ENCODE measurements around the gene OLFML3. TPM values are rescaled to one million over a fixed set of nuclear protein-coding genes. Genes with fewer than 3 reads are reported as not detected.

OLFML3 gene
- total RNA-seq, 3 donors from 2014 or later: 5.4 to 51.1 (median 28.2) TPM

DNA sequence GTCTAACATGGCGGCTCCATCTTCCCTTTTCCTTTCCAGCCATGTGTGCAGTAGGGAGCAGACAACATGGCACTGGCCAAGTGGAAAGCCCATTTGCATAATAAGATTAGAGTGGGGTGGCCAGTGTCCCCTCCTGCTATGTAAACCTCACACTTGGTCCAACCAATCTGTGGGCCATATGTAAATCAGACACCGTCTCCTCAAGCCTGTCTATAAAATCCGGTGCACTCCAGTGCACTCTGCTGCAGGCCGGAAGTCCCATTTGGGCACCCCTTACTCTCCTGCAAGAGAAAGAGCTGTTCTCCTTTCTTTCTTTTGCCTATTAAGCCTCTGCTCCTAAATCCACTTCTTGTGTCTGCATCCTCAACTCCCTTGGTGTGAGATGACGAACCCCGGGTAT is 44.1 kb downstream of the OLFML3 start:
- no peaks in the 10 kb centered on the region for H3K36me3 ChIP-seq (ENCODE audit: low read depth)
- no peak overlapping the region for H3K4me3 ChIP-seq
- no peak for DNase-seq
- intact Hi-C loops (cut with DNase I, micrococcal nuclease): no loop called here
- TF ChIP-seq, protein P1, sequence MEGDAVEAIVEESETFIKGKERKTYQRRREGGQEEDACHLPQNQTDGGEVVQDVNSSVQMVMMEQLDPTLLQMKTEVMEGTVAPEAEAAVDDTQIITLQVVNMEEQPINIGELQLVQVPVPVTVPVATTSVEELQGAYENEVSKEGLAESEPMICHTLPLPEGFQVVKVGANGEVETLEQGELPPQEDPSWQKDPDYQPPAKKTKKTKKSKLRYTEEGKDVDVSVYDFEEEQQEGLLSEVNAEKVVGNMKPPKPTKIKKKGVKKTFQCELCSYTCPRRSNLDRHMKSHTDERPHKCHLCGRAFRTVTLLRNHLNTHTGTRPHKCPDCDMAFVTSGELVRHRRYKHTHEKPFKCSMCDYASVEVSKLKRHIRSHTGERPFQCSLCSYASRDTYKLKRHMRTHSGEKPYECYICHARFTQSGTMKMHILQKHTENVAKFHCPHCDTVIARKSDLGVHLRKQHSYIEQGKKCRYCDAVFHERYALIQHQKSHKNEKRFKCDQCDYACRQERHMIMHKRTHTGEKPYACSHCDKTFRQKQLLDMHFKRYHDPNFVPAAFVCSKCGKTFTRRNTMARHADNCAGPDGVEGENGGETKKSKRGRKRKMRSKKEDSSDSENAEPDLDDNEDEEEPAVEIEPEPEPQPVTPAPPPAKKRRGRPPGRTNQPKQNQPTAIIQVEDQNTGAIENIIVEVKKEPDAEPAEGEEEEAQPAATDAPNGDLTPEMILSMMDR (IDR thresholded peaks at IDR 0.05): no peak
- no peaks in the 10 kb centered on the region for H3K4me1 ChIP-seq (ENCODE audit: low read depth)
- no peaks in the 10 kb centered on the region for H3K9me3 ChIP-seq
- ATAC-seq: no peak

DNA sequence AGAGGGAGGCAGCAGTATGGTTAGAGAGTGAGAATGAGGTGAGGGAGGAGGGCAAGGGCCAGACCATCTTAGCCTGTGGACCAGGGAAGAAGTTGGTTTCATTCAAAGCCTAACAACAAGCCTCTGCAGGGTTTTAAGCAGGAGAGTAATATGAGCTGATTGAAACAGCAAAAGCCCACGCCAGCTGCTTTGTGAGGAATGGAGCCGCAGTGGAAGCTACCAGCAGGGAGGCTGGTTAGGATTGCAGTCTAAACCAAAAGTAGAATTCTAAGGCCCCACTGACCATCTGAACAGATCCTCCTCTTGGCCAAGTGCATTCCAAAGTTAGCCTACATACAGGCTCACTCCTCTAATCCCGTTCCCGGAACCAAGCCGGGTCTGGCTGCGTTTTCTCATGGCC is 44.8 kb downstream of the OLFML3 start:
- ATAC-seq (no peak), DNase-seq (no peak)
- Histone ChIP-seq H3K9me3 (no peaks in the 10 kb centered on the region), H3K4me3 (no peak overlapping the region), H3K36me3 (ENCODE audit: low read depth) (no peaks in the 10 kb centered on the region), H3K4me1 (ENCODE audit: low read depth) (no peaks in the 10 kb centered on the region)
- TF ChIP-seq, protein P1 (IDR thresholded peaks at IDR 0.05): no peak
- intact Hi-C loops (cut with DNase I, micrococcal nuclease): no loop called here

DNA sequence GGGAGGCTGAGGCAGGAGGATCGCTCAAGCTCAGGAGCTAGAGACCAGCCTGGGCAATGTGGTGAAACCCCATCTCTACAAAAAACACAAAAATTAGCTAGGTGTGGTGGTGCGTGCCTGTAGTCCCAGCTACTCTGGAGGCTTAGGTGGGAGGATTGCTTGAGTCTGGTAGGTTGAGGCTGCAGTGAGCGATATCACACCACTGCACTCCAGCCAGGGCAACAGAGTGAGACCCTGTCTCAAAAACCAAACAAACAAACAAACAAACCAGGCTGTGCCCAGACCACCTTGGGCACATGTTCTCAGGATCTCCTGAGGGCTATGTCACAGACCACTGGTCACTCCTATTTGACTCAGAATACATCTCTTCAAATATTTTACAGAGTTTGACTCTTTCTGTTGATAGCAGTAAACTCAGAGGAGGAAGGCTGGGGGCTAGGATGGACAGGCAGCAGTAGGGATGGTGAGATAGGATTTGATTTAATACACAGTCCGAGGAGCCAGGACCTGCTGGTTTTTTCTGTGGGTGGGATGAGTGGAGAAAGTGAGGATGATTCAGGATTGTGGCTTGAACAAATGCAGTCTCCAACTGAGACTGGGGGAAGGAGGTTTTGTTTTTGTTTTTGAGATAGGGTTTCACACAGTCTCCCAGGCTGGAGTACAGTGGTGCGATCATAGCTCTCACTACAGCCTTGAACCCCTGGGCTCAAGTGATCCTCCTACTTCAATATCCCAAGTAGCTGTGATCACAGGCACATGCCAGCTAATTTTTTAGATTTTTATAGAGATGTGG is 46.5 kb downstream of the OLFML3 start:
- intact Hi-C loops (cut with DNase I, micrococcal nuclease): no loop called here
- ATAC-seq (no peak), DNase-seq (no peak)
- Histone ChIP-seq H3K4me3 (no peak overlapping the region), H3K9me3 (no peaks in the 10 kb centered on the region), H3K4me1 (ENCODE audit: low read depth) (no peaks in the 10 kb centered on the region), H3K36me3 (ENCODE audit: low read depth) (no peaks in the 10 kb centered on the region)
- TF ChIP-seq, protein P1 (IDR thresholded peaks at IDR 0.05): no peak

DNA sequence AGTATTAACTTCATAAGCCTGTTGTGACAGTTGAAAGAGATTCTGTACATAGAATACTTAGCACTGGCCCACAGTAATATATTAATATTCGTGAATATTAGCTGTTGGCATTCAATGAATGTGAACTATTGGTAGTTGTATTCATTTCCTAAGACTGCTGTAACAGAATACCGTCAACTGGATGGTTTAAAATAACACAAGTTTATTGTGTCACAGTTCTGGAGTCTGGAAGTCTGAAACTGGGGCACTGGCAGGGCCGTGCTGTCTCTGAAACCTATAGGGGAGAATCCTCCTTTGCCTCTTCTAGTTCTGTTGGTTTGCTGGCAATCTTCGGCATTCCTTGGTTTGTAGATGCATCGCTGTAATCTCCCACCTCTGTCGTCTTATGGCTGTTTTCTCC is 47.5 kb downstream of the OLFML3 start:
- intact Hi-C loops (cut with DNase I, micrococcal nuclease): no loop called here
- DNase-seq: no peak
- Histone ChIP-seq H3K36me3 (ENCODE audit: low read depth) (no peaks in the 10 kb centered on the region), H3K9me3 (no peaks in the 10 kb centered on the region), H3K4me3 (no peak overlapping the region), H3K4me1 (ENCODE audit: low read depth) (no peaks in the 10 kb centered on the region)
- no peak for ATAC-seq
- TF ChIP-seq, protein P1 (IDR thresholded peaks at IDR 0.05): no peak

Other genes starting within 250 kb of the OLFML3 start
- 10 to 100 TPM in 2 of 3 donors, 1 to 10 TPM in 1; 8.7 to 14.6 (median 10.8) TPM for gene PHTF1, start 220.0 kb upstream of the OLFML3 start, total RNA-seq
- 10 to 100 TPM; 24.1 to 36.5 (median 28.3) TPM for gene RSBN1, start 167.0 kb upstream of the OLFML3 start, total RNA-seq
- gene PTPN22, start 107.8 kb upstream of the OLFML3 start, total RNA-seq: 1 to 10 TPM; 4.3 to 8.3 (median 5.2) TPM
- gene BCL2L15, start 91.9 kb upstream of the OLFML3 start, total RNA-seq: 100 to 1,000 TPM in 2 of 3 donors, 10 to 100 TPM in 1; 72.4 to 197 (median 153) TPM
- gene AP4B1, start 74.7 kb upstream of the OLFML3 start, total RNA-seq: 10 to 100 TPM; 26.6 to 40.0 (median 28.7) TPM
- gene DCLRE1B, start 74.1 kb upstream of the OLFML3 start, total RNA-seq: 1 to 10 TPM; 4.2 to 6.0 (median 5.2) TPM
- gene HIPK1, start 50.1 kb upstream of the OLFML3 start, total RNA-seq: 10 to 100 TPM; 66.0 to 99.7 (median 68.8) TPM
- gene SYT6, start 174.4 kb downstream of the OLFML3 start, total RNA-seq: under 1 TPM in 1 of 3 donors, not detected in 2; 0.82 TPM